H1 (cell line): ENCODE measurements around the gene DUOX1. TPM values are rescaled to one million over a fixed set of nuclear protein-coding genes. Genes with fewer than 3 reads are reported as not detected.

Source experiments
- BACH1 ChIP-seq: IDR thresholded peaks from 2 replicates; pipeline ENCODE4 v1.6.1; 2012; ENCODE audit warnings: low read length, improper control_type of control experiment
- CHD2 ChIP-seq: IDR thresholded peaks from 2 replicates; pipeline ENCODE4 v1.6.1; 2012; ENCODE audit warnings: low read length, improper control_type of control experiment
- FOSL1 ChIP-seq: IDR thresholded peaks from 2 replicates; pipeline ENCODE4 v1.6.1; 2011; ENCODE audit warnings: mild to moderate bottlenecking, low read depth, low read length, moderate library complexity; ENCODE audit not compliant: insufficient read depth
- GTF2F1 ChIP-seq: IDR thresholded peaks from 2 replicates; pipeline ENCODE4 v1.6.1; 2012; ENCODE audit warnings: low read depth, low read length, improper control_type of control experiment, borderline replicate concordance
- RNF2 ChIP-seq: fragments of 200-900, 300-1000 bp; sonication (generic); IDR thresholded peaks from 2 replicates; pipeline ENCODE4 v1.7.1; 2016; ENCODE audit warnings: borderline replicate concordance, low read depth, mild to moderate bottlenecking, antibody characterized with exemption, low read length; ENCODE audit not compliant: poor library complexity, severe bottlenecking; ENCODE audit errors: missing control alignments
- SIN3A ChIP-seq, 2 experiments: IDR thresholded peaks in 1 of 2; conservative IDR thresholded peaks in 1 of 2; 2 replicates each; pipeline ENCODE4 v1.6.1; 2011 to 2012; ENCODE audit warnings: low read length in 2 of 2, improper control_type of control experiment in 1 of 2, low read depth in 1 of 2, mild to moderate bottlenecking in 1 of 2
- polyA plus RNA-seq, 7 experiments: library from polyadenylated mRNA; depleted of rRNA in 3 of 7; stranded (reverse) in 5 of 7; unstranded in 2 of 7; fragments of >200 nt in 5 of 7; fragments of 200-250 nt in 2 of 7; gene quantifications; 1 replicate in 5 of 7; 2 replicates in 1 of 7; 4 replicates in 1 of 7; pipeline versions ENCODE4 v1.2.1 to v1.2.3, GENCODE V29; 2011 to 2013; ENCODE audit warnings: missing spikeins in 2 of 7, mixed read lengths in 2 of 7
- total RNA-seq: library from RNA; stranded (reverse); fragmentation: NEBNext Ultra II Directional; extraction: Animal tissue kit (Norgen Biotek cat#: 25700); gene quantifications from 2 replicates; pipeline ENCODE4 v1.2.1, GENCODE V29; 2021
- TF ChIP-seq, protein P1 (sequence below): IDR thresholded peaks from 2 replicates; pipeline ENCODE4 v1.6.1; 2011; ENCODE audit warnings: low read depth, mild to moderate bottlenecking, low read length; ENCODE audit not compliant: insufficient read depth
- TF ChIP-seq, protein P2 (sequence below), 3 experiments: IDR thresholded peaks; 1 replicate in 2 of 3; 2 replicates in 1 of 3; pipeline versions ENCODE4 v1.5.1 to v1.6.1; 2011; ENCODE audit warnings: low read length in 3 of 3, mild to moderate bottlenecking in 3 of 3, inconsistent platforms in 2 of 3, low read depth in 1 of 3, moderate library complexity in 1 of 3; ENCODE audit not compliant: insufficient read depth in 1 of 3; ENCODE audit errors: control extremely low read depth in 1 of 3

The DUOX1 gene
- total and polyA plus RNA-seq, 2 of the 8 experiments (the other 6 are each of a cell fraction or from before 2014, with no cell fraction given) = 0.84 to 1.4 TPM

DNA sequence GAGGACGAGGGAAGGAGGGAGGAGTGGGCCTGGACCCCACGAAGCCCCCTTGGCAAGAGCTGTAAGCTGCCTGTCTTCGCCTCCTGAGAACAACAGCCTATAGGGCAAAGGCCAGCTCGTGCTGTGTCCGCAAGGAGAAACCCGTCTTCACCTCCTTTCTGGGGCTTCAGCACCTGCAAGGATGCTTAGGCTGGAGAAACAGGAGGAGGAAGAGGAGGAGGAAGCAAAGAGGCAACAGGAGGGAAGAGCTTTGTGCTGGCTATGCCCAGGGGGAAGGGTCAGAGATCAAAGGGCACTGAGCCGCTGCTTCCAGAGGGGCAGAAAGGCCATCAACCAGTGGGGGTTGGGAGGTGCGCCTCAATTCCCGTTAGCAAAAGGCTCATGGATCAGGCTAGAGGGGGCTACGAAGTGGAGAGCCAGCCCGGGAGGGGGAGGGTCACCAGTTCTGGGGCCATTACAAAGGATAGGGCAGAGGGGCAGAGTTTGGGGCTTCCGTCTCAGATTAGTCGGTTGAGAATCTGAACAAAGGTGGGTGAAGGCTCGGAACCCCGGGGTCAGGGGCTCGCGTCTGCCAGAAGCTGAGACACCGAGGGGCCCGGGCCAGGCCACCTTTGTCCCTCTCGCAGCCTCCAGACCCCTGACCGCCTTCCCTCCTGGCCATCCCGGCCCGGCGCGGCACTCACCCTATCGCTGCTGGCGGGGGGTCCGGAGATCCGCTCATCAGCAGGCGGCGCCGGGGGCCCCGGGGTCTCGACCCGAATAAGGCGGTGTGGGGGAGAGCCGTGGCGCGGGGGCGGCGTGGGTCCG lies 57.2 kb downstream of the DUOX1 start (continued):
- peak in 1 of 2 experiments; percentile 36; a peak in 1 of 4 replicates for TF ChIP-seq SIN3A (conservative IDR thresholded peaks at IDR 0.05 in 1 of 2, IDR thresholded peaks at IDR 0.05 in 1 of 2; ENCODE audit: low read depth in 1 of 2, low read length in 2 of 2)
- no peak for TF ChIP-seq CHD2
- TF ChIP-seq GTF2F1 = no peak
- TF ChIP-seq FOSL1 = no peak
- TF ChIP-seq RNF2 = no peak
- no peak for TF ChIP-seq BACH1
- TF ChIP-seq, protein P1, sequence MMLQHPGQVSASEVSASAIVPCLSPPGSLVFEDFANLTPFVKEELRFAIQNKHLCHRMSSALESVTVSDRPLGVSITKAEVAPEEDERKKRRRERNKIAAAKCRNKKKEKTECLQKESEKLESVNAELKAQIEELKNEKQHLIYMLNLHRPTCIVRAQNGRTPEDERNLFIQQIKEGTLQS = no peak
- TF ChIP-seq, protein P2, sequence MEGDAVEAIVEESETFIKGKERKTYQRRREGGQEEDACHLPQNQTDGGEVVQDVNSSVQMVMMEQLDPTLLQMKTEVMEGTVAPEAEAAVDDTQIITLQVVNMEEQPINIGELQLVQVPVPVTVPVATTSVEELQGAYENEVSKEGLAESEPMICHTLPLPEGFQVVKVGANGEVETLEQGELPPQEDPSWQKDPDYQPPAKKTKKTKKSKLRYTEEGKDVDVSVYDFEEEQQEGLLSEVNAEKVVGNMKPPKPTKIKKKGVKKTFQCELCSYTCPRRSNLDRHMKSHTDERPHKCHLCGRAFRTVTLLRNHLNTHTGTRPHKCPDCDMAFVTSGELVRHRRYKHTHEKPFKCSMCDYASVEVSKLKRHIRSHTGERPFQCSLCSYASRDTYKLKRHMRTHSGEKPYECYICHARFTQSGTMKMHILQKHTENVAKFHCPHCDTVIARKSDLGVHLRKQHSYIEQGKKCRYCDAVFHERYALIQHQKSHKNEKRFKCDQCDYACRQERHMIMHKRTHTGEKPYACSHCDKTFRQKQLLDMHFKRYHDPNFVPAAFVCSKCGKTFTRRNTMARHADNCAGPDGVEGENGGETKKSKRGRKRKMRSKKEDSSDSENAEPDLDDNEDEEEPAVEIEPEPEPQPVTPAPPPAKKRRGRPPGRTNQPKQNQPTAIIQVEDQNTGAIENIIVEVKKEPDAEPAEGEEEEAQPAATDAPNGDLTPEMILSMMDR (IDR thresholded peaks at IDR 0.05; ENCODE audit: control extremely low read depth in 1 of 3, insufficient read depth in 1 of 3, low read depth in 1 of 3, low read length in 3 of 3) = no peak
